Measurements from ENCODE around the gene AKNA. TPM values are rescaled to one million over a fixed set of nuclear protein-coding genes. Genes with fewer than 3 reads are reported as not detected.
A peak's percentile ranks its signal among the peaks of the same experiment; 100 is the strongest.

AKNA gene
- total RNA-seq = 10 to 100 TPM; 77.2 to 81.7 (median 80.6) TPM

DNA sequence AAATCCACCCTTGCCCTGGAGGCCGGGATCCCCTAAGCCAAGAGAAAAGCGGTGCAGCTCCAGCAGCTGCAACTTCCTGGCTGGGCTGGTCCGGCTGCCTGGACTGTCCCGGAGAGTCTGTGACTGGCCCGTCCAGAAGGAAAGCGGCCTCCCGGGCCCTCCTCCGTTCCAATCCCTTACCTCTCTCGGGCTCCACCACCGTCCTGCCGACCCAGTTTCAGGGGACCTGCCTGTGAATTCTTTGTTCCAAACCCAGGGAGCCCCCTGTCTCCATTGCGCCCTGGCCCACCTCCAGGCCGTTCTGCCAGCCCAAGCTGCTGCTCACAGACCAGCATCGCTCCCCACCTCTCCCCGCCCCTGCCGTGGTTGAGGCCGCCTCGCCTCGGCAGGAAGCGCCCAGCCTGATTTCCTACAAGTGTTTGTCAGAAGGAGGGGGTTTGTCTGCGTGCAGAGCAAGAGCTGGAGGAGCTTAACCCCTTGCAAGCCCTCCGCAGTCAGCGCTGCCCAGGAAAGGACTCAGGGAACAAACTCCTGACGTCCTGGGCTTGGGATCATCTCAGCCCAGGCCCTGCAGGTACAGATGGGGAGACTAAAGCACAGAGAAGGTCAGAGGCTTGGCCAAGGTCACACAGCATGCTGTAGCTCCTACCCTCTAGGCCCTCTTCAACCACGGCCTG lies at the start of gene AKNA:
Gene AKNA (minus strand): TSS at position 303 of the 677 bp plus-strand sequence. CDS start 6,649 bp downstream, outside the sequence.
- ATAC-seq = peak; percentile 34 to 38
- H3K4me1 Mint-ChIP-seq (ENCODE audit: low read depth) = peaks cover 80% of the 10 kb centered on the region
- no peaks in the 10 kb centered on the region for H3K9me3 Mint-ChIP-seq
- H3K36me3 Mint-ChIP-seq (ENCODE audit: insufficient read depth) = peaks cover 18% of the 10 kb centered on the region
- H3K4me3 Mint-ChIP-seq = peak within 1 kb of the TSS; percentile 98
- no peaks in the 10 kb centered on the region for H3K27me3 Mint-ChIP-seq (ENCODE audit: low read depth)
- DNase-seq = peak; percentile 77

DNA sequence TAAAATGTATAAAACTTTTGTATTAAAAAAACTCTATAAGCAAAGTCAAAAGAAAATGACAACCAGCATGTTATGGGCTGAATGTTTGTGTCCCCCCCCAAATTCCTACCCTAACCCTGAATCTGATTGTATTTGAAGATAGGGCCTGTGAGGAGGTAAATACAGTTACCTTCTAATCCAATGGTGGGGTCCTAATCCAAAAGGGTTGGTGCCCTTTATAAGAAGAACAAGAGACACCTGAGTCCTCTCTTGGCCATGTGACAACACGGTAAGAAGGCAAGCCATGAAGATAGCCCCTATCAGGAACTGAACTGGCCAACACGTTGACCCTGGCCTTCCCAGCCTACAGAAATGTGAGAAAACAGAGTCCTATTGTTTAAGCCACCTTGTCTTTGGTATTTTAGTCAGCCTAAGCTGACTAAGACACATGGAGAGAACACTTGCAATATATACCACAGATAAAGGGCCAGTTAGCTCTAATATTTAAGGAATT lies 49.7 kb upstream of the AKNA start:
- ATAC-seq = no peak
- DNase-seq = no peak
- peaks cover 3% of the 10 kb centered on the region for H3K4me1 Mint-ChIP-seq (ENCODE audit: low read depth)
- H3K9me3 Mint-ChIP-seq = no peaks in the 10 kb centered on the region
- H3K4me3 Mint-ChIP-seq = no peak overlapping the region
- no peaks in the 10 kb centered on the region for H3K36me3 Mint-ChIP-seq (ENCODE audit: insufficient read depth)
- no peaks in the 10 kb centered on the region for H3K27me3 Mint-ChIP-seq (ENCODE audit: low read depth)

GRCh38 chr9:114434878-114435311 lies 47.1 kb upstream of the AKNA start:
- Mint-ChIP-seq H3K27me3 (ENCODE audit: low read depth) (peaks cover 1% of the 10 kb centered on the region), H3K4me3 (no peak overlapping the region), H3K36me3 (ENCODE audit: insufficient read depth) (no peaks in the 10 kb centered on the region), H3K4me1 (ENCODE audit: low read depth) (peaks cover 3% of the 10 kb centered on the region), H3K9me3 (no peaks in the 10 kb centered on the region)
- no peak for DNase-seq
- ATAC-seq = no peak

DNA sequence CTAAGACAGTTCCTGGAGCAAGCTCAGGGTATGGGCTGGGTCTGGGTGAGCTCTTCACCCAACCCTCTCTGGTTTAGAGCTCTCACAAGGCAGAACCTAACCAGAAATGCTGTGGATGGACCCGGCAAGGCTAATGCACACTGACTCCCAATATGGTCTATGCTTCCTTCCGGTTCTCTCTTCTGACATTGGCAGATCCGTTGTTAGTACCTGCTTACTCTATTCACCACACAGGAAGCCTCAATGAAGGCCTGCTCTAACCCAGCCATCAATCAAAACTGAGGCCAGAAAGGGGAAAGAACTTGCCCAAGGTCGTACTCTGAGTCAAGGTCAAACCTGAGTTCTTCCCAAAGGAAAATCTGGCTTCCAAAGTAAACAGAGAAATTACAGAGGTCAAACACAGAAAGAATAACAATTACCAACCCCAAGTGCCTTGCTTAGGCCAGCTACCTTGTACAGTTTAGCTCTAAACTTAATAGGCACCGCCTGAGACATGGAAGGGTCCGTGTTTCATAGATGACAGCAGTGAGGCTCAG lies 46.0 kb upstream of the AKNA start:
- peaks cover 3% of the 10 kb centered on the region for H3K27me3 Mint-ChIP-seq (ENCODE audit: low read depth)
- H3K9me3 Mint-ChIP-seq = no peaks in the 10 kb centered on the region
- H3K4me3 Mint-ChIP-seq = no peak overlapping the region
- DNase-seq (no peak), ATAC-seq (no peak)
- H3K36me3 Mint-ChIP-seq (ENCODE audit: insufficient read depth) = no peaks in the 10 kb centered on the region
- H3K4me1 Mint-ChIP-seq (ENCODE audit: low read depth) = peaks cover 3% of the 10 kb centered on the region

GRCh38 chr9:114433086-114433485 lies 45.3 kb upstream of the AKNA start:
- H3K4me3 Mint-ChIP-seq = no peak overlapping the region
- DNase-seq = no peak
- H3K27me3 Mint-ChIP-seq (ENCODE audit: low read depth) = peaks cover 3% of the 10 kb centered on the region
- no peak for ATAC-seq
- H3K4me1 Mint-ChIP-seq (ENCODE audit: low read depth) = peaks cover 3% of the 10 kb centered on the region
- H3K9me3 Mint-ChIP-seq = no peaks in the 10 kb centered on the region
- no peaks in the 10 kb centered on the region for H3K36me3 Mint-ChIP-seq (ENCODE audit: insufficient read depth)

DNA sequence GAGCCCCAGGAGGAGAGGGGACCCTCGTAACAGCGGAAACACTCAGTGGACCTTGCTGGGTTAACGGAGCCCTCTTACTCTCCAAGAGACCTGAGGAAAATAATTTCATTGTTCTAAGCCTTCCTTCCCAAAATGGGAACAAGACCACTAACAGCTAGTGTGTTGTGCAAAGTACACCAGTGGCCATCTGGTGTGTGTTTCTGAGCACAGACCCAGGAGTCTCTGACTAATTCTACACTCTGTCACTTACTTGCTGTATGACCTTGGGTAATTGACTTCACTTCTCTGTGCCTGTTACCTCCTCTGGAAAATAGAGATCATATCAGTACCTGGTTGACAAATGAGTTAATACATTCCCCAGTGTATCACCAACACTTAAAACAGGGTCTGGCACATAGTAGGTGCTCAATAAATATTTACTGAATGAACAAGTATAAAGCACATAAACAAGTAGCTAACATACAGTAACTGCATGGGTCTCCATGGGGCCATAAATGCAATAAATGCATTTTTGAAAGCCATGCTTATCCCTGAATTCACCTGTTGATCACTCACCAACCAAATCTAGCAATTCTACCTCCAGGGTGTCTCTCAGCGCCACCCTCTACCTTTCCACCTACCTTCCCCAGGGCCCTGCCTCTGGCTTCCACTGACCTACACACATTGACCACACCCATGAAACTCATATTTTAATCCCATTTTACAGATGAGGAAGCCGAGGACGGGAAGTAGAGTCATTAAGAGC lies 44.7 kb upstream of the AKNA start:
- DNase-seq (no peak), ATAC-seq (no peak)
- Mint-ChIP-seq H3K36me3 (ENCODE audit: insufficient read depth) (no peaks in the 10 kb centered on the region), H3K4me1 (ENCODE audit: low read depth) (peaks cover 3% of the 10 kb centered on the region), H3K27me3 (ENCODE audit: low read depth) (peaks cover 3% of the 10 kb centered on the region), H3K4me3 (no peak overlapping the region), H3K9me3 (no peaks in the 10 kb centered on the region)

DNA sequence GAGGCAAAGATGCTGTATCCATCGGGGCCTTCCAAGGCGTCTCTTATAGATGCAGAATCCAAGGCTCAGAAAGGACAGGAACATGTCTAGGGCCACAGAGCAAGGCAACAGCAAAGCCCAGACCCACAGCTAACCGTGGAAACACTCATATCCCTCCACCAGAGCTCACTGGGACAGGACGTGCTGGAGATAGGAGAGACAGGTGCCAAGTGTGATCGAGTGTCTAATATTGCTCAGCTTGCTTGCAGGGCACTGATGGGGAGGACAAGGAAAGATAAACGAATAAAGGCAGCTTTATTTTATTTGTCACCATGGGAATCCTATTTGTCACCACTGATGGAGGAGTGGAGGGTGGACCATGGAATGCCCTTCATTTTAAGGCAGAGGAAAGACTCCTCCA lies 44.0 kb upstream of the AKNA start:
- Mint-ChIP-seq H3K4me3 (no peak overlapping the region), H3K9me3 (no peaks in the 10 kb centered on the region), H3K4me1 (ENCODE audit: low read depth) (peaks cover 3% of the 10 kb centered on the region), H3K27me3 (ENCODE audit: low read depth) (peaks cover 3% of the 10 kb centered on the region), H3K36me3 (ENCODE audit: insufficient read depth) (no peaks in the 10 kb centered on the region)
- ATAC-seq (no peak), DNase-seq (no peak)

- Mint-ChIP-seq H3K4me1 (ENCODE audit: low read depth) (peaks cover 3% of the 10 kb centered on the region), H3K9me3 (no peaks in the 10 kb centered on the region), H3K4me3 (no peak overlapping the region), H3K27me3 (ENCODE audit: low read depth) (peaks cover 3% of the 10 kb centered on the region), H3K36me3 (ENCODE audit: insufficient read depth) (no peaks in the 10 kb centered on the region)
- no peak for DNase-seq
- no peak for ATAC-seq
These were observed 43.2 kb upstream of the AKNA start for GRCh38 chr9:114431003-114431402.

DNA sequence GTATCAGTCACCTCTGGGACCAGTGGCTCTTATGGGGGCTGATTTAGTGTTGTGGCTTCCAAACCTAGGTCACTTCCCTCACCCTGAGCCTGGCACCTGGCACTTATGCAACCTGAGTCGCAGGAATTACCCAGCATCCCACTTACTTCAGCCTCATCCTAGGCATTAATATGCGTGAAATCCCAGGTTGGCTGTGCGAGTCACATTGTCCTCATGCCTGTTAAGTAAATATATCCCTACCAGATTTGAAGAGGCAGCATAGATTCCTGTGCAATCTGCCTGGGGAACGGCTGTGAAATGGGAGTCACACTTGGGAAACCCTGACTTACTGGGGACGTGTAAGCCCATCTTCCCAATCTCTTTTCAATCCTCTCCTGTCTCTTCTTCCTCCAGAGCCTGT lies 42.7 kb upstream of the AKNA start:
- H3K9me3 Mint-ChIP-seq = no peaks in the 10 kb centered on the region
- DNase-seq = no peak
- ATAC-seq = no peak
- no peaks in the 10 kb centered on the region for H3K36me3 Mint-ChIP-seq (ENCODE audit: insufficient read depth)
- H3K4me1 Mint-ChIP-seq (ENCODE audit: low read depth) = peaks cover 3% of the 10 kb centered on the region
- peaks cover 3% of the 10 kb centered on the region for H3K27me3 Mint-ChIP-seq (ENCODE audit: low read depth)
- no peak overlapping the region for H3K4me3 Mint-ChIP-seq

DNA sequence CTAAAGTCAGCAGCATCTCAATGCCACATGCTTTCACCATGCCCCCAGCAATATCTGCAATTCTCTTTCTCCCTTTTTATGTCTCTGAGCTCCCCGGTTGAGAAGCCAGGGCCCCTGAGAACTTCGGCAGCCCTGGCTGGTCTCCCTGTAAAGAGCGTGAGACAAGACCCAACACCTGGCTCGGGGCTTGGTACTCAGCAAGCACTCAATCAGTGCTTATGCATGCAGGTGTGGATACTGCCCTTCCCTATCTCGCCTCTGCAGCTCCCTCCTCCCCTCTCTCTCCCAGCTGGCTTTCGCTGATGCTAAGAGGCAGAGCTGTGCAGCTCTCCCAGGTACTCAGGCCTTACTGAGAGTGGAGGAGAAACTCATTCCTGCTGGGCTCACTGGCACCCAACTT lies 41.7 kb upstream of the AKNA start:
- Mint-ChIP-seq H3K4me1 (ENCODE audit: low read depth) (peaks cover 3% of the 10 kb centered on the region), H3K9me3 (no peaks in the 10 kb centered on the region), H3K36me3 (ENCODE audit: insufficient read depth) (no peaks in the 10 kb centered on the region), H3K4me3 (no peak overlapping the region), H3K27me3 (ENCODE audit: low read depth) (peaks cover 3% of the 10 kb centered on the region)
- DNase-seq (no peak), ATAC-seq (no peak)

DNA sequence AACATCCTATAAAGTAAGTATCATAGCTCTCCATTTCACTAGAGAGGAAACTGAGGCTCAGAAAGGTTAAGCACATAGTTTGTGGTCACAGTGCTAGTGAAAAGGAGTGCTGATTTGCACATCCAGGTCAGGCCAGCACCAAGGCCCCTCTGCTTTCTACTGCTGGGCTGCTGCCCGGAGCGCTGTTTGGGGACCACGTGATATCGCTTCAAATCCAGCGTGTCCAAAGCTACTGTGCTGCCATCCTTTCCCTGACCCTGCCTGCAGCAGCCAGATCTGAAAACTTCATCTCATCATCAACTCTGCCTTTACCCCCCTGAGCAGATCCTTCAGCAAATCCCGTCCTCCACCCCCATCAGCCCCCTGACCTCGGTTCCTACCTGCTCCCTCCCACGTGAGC lies 40.7 kb upstream of the AKNA start:
- Mint-ChIP-seq H3K9me3 (no peaks in the 10 kb centered on the region), H3K36me3 (ENCODE audit: insufficient read depth) (no peaks in the 10 kb centered on the region), H3K27me3 (ENCODE audit: low read depth) (peaks cover 3% of the 10 kb centered on the region), H3K4me3 (no peak overlapping the region), H3K4me1 (ENCODE audit: low read depth) (no peaks in the 10 kb centered on the region)
- ATAC-seq = no peak
- no peak for DNase-seq

DNA sequence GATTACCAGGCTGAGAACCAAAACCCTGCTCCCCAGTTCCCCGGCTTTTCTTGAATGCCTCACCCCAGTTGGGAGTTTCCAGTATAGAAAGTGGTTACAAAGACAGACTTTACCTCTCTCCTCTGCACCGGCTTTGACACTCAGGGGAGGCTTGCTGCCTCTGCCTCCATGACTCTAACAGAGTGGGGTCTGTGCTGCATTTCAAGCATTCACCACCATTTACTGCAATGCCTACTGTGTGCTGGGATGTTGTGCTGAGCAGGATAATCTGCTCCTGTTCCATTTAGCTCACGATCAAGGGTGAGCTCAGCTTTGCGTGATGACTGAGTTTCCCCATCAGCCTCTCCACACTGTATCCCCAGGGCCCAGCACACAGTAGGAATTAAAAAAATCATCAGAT lies 39.9 kb upstream of the AKNA start:
- Mint-ChIP-seq H3K4me1 (ENCODE audit: low read depth) (no peaks in the 10 kb centered on the region), H3K36me3 (ENCODE audit: insufficient read depth) (no peaks in the 10 kb centered on the region), H3K27me3 (ENCODE audit: low read depth) (peaks cover 3% of the 10 kb centered on the region), H3K4me3 (no peak overlapping the region), H3K9me3 (no peaks in the 10 kb centered on the region)
- ATAC-seq (no peak), DNase-seq (no peak)

DNA sequence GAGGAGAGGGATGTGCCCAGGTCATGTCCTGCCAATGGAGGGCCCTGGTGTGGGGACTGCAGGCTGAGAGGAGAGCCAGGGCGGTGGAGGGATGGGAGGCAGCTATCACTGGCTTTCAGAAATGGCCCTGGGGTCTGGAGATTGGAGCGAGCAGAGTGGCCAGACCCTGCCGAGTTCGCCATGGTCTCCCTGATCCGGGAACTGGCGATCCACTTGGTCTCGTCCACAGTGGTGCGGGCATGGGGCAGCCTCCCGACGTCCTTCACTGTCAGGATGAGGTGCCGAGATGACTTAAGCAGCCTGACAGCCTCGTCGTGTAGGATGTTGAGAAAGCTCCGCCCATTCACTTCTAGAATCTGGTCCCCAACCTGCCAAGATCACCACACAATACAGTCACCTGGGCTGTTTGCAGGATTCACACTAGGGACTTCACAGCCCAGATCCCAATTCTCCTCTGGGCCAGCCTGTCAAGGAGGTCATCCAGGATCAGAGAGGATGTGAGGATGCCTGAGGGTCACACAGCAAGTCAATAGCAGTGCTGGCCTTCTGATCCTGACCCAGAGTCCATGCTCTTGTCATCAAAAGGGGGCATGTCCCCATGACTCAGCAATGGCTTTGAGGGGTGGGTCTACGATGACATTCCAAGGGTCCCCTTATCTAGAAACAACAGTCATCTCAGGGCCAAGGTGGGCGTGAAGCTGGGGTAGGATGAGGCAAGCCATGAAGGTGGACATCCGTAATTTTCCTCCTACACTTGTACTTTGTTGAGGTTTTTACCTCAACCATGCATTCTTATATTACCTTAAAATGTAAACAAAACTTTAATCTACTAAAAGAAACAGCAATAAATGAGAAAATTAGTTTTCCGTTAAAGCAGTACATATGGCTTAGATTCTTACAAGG lies 38.5 kb upstream of the AKNA start:
- Mint-ChIP-seq H3K27me3 (ENCODE audit: low read depth) (peaks cover 3% of the 10 kb centered on the region), H3K36me3 (ENCODE audit: insufficient read depth) (no peaks in the 10 kb centered on the region), H3K4me3 (no peak overlapping the region), H3K9me3 (no peaks in the 10 kb centered on the region), H3K4me1 (ENCODE audit: low read depth) (no peaks in the 10 kb centered on the region)
- no peak for ATAC-seq
- no peak for DNase-seq

DNA sequence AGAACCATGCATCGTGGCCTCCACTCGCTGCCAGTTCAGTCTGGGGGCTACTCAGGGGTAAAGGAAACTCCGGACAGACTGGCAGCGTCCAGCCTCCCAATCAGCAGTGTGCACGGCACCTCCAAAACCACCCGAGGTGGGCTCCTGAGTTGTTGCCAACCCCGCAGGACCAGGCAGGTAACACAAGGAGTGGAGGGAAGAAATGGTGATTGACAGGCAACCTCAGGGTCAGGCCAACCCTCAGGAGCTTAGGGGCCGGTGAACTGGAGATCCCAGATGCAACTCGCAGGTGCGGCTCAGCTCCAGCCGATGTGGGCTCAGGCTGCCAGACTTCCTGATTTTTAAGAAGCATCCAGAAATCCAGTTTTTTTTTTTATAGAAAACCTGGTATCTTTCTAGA lies 37.3 kb upstream of the AKNA start:
- no peak for DNase-seq
- Mint-ChIP-seq H3K9me3 (no peaks in the 10 kb centered on the region), H3K27me3 (ENCODE audit: low read depth) (peaks cover 3% of the 10 kb centered on the region), H3K4me1 (ENCODE audit: low read depth) (no peaks in the 10 kb centered on the region), H3K4me3 (no peak overlapping the region), H3K36me3 (ENCODE audit: insufficient read depth) (no peaks in the 10 kb centered on the region)
- ATAC-seq = no peak

Measured in activated T-cell treated with anti-CD3 and anti-CD28 coated beads, Interleukin-2, amount 50 U/mL, for 4 hours (primary cell).